Spleen (tissue), 11 donors: ENCODE results near the gene POLR1B. TPM values are rescaled to one million over a fixed set of nuclear protein-coding genes. Genes with fewer than 3 reads are reported as not detected.

Experiments
- DNase-seq: peaks from one replicate; pipeline ENCODE4 v3.0.0-alpha.2; 2020
- H3K27ac ChIP-seq, 8 donors: fragments of 200-600 bp; sonication (generic) in 7 of 8; 1 replicate in 4 of 8; 2 replicates in 4 of 8; pipeline versions ENCODE4 v1.5.0 to v1.8.0; 2016 to 2021; ENCODE audit warnings: inconsistent platforms in 4 of 8, mild to moderate bottlenecking in 4 of 8, moderate library complexity in 1 of 8
- H3K27me3 ChIP-seq, 7 donors: fragments of 200-600 bp; sonication (generic) in 6 of 7; replicated peaks in 1 of 7; 1 replicate in 4 of 7; 2 replicates in 3 of 7; pipeline versions ENCODE4 v1.5.0 to v1.8.0; 2016 to 2021; ENCODE audit warnings: inconsistent platforms in 3 of 7, mild to moderate bottlenecking in 1 of 7
- H3K36me3 ChIP-seq, 6 donors: fragments of 200-600 bp; sonication (generic) in 5 of 6; 1 replicate in 4 of 6; 2 replicates in 2 of 6; pipeline versions ENCODE4 v1.5.0 to v1.8.0; 2016 to 2021; ENCODE audit warnings: inconsistent platforms in 2 of 6
- H3K4me1 ChIP-seq, 6 donors: fragments of 200-600 bp; sonication (generic) in 5 of 6; 1 replicate in 3 of 6; 2 replicates in 3 of 6; pipeline versions ENCODE4 v1.5.0 to v1.8.0; 2016 to 2021; ENCODE audit warnings: inconsistent platforms in 3 of 6
- H3K4me3 ChIP-seq, 8 donors: fragments of 200-600 bp; sonication (generic) in 7 of 8; 1 replicate in 4 of 8; 2 replicates in 4 of 8; pipeline versions ENCODE4 v1.5.0 to v1.8.0; 2016 to 2021; ENCODE audit warnings: inconsistent platforms in 4 of 8, mild to moderate bottlenecking in 4 of 8, moderate library complexity in 2 of 8
- H3K9me3 ChIP-seq, 8 donors: fragments of 200-600 bp; sonication (generic) in 7 of 8; 1 replicate in 4 of 8; 2 replicates in 4 of 8; pipeline versions ENCODE4 v1.5.0 to v1.8.0; 2016 to 2021; ENCODE audit warnings: inconsistent platforms in 4 of 8
- CTCF ChIP-seq, 11 experiments: fragments of 200-600 bp in 7 of 11; fragments of 450-650 bp in 4 of 11; sonication (generic) in 4 of 11; IDR thresholded peaks in 8 of 11; conservative IDR thresholded peaks in 3 of 11; 1 replicate in 7 of 11; 2 replicates in 4 of 11; pipeline versions ENCODE4 v1.4.0 to v1.8.0; 2016 to 2021; ENCODE audit warnings: antibody characterized with exemption in 11 of 11, inconsistent platforms in 4 of 11, mild to moderate bottlenecking in 1 of 11
- POLR2A ChIP-seq, 3 donors: fragments of 450-650 bp; IDR thresholded peaks; one replicate each; pipeline ENCODE4 v1.5.1; 2017; ENCODE audit warnings: antibody characterized with exemption in 3 of 3, mild to moderate bottlenecking in 1 of 3
- POLR2AphosphoS5 ChIP-seq, 3 donors: sonication (generic); formaldehyde crosslinking; IDR thresholded peaks; one replicate each; pipeline ENCODE4 v1.5.1; 2017; ENCODE audit warnings: antibody characterized with exemption in 3 of 3
- WGBS, 5 donors: extraction: QIAGEN DNeasy Blood & Tissue Kit in 3 of 5; methylation state at CpG; one replicate each; pipeline versions ENCODE4 v1.1.5 to v1.1.7; 2013 to 2018; 5-methylcytosine and 5-hydroxymethylcytosine counted together
- intact Hi-C: fragments of 100-400 bp; cut with DNase I; formaldehyde crosslinking; loops from one replicate; pipeline ENCODE4 v1.15.0; 2023; ENCODE audit warnings: low total_unique reads
- polyA plus RNA-seq, 3 donors: library from polyadenylated mRNA; stranded (reverse); fragments of 200-250 nt; gene quantifications; one replicate each; pipeline ENCODE4 v1.2.1, GENCODE V29; 2013
- total RNA-seq, 7 donors: library from RNA; depleted of rRNA in 3 of 7; stranded (reverse); fragments of >200 nt in 3 of 7; fragmentation: NEBNext Ultra II Directional in 4 of 7; extraction: Animal tissue kit (Norgen Biotek cat#: 25700) in 4 of 7; gene quantifications; one replicate each; pipeline versions ENCODE4 v1.1.0 to v1.2.1, GENCODE V29; 2016 to 2021
- donor health status: healthy with polysubstance abuse.
- donor health status: DM: no; HTN: no; CAD: no; lungs with moderate emphysema.
- donor health status: DM: no; HTN: no; CAD: no.
- donor health status: Bipolar disorder and iron deficiency.
- donor health status: healthy.
- donor health status: DM: no; HTN: no; CAD: no.
- donor health status: DM: yes; HTN: yes; CAD: no.

The POLR1B gene
- total and polyA plus RNA-seq, 10 donors = 4.9 to 31.8 (median 18.5) TPM

- DNase-seq = no peak
- Histone ChIP-seq H3K36me3 (no peaks in the 10 kb centered on the region), H3K27ac (no peak overlapping the region), H3K4me1 (peaks cover 6 to 12% (median 8%) of the 10 kb centered on the region in 6 donors), H3K9me3 (no peaks in the 10 kb centered on the region), H3K4me3 (no peak overlapping the region), H3K27me3 (no peaks in the 10 kb centered on the region)
- TF ChIP-seq POLR2A (IDR thresholded peaks at IDR 0.05) = no peak
- intact Hi-C loops = loop anchor here (5.0 kb wide), 1 partner anchor 124 kb away; no protein-coding TSS in a partner anchor
- WGBS, 5 donors = 84 to 97% (median 95%) methylated on average over 3 of the region's 3 CpGs
These were observed 60.7 kb downstream of the POLR1B start for GRCh38 chr2:112602917-112603316.

GRCh38 chr2:112603731-112604130 lies 61.5 kb downstream of the POLR1B start:
- TF ChIP-seq POLR2A (IDR thresholded peaks at IDR 0.05) (no peak), CTCF (IDR thresholded peaks at IDR 0.05 in 8 of 11, conservative IDR thresholded peaks at IDR 0.05 in 3 of 11) (no peak), POLR2AphosphoS5 (IDR thresholded peaks at IDR 0.05) (no peak)
- whole genome bisulfite sequencing, 5 donors = 85 to 94% (median 88%) methylated on average over 2 of the region's 2 CpGs
- Histone ChIP-seq H3K4me3 (no peak overlapping the region), H3K27ac (no peak overlapping the region), H3K36me3 (no peaks in the 10 kb centered on the region), H3K27me3 (no peaks in the 10 kb centered on the region), H3K9me3 (no peaks in the 10 kb centered on the region), H3K4me1 (peaks cover 6 to 12% (median 8%) of the 10 kb centered on the region in 6 donors)
- no peak for DNase-seq
- intact Hi-C loops = loop anchor here (5.0 kb wide), 1 partner anchor 124 kb away; no protein-coding TSS in a partner anchor

GRCh38 chr2:112604952-112605351 lies 62.7 kb downstream of the POLR1B start:
- WGBS, 5 donors = 71 to 92% (median 88%) methylated on average over 4 of the region's 4 CpGs
- intact Hi-C loops = loop anchor here (5.0 kb wide), 1 partner anchor 122 kb away; no protein-coding TSS in a partner anchor
- DNase-seq = no peak

GRCh38 chr2:112605926-112606325 lies 63.7 kb downstream of the POLR1B start:
- H3K36me3 ChIP-seq = no peaks in the 10 kb centered on the region
- peaks cover 0 to 11% (median 0%) of the 10 kb centered on the region in 8 donors for H3K9me3 ChIP-seq
- 87 to 95% (median 91%) methylated on average over 5 of the region's 5 CpGs for WGBS, 5 donors
- no peak for TF ChIP-seq POLR2AphosphoS5 (IDR thresholded peaks at IDR 0.05)
- TF ChIP-seq CTCF (IDR thresholded peaks at IDR 0.05 in 8 of 11, conservative IDR thresholded peaks at IDR 0.05 in 3 of 11) = no peak
- no peak for TF ChIP-seq POLR2A (IDR thresholded peaks at IDR 0.05)
- DNase-seq = peak; percentile 46
- no peak overlapping the region for H3K27ac ChIP-seq
- no peaks in the 10 kb centered on the region for H3K4me1 ChIP-seq
- intact Hi-C loops = no loop called here
- no peak overlapping the region for H3K4me3 ChIP-seq
- H3K27me3 ChIP-seq = no peaks in the 10 kb centered on the region

More at GRCh38 chr2:112604952-112605351, 62.7 kb downstream of the POLR1B start:
- no peak overlapping the region for H3K4me3 ChIP-seq
- no peak overlapping the region for H3K27ac ChIP-seq
- H3K4me1 ChIP-seq = peaks cover 3 to 7% (median 4%) of the 10 kb centered on the region in 6 donors
- H3K9me3 ChIP-seq = peaks cover 0 to 10% (median 0%) of the 10 kb centered on the region in 8 donors
- no peaks in the 10 kb centered on the region for H3K36me3 ChIP-seq
- no peaks in the 10 kb centered on the region for H3K27me3 ChIP-seq
- no peak for TF ChIP-seq POLR2AphosphoS5 (IDR thresholded peaks at IDR 0.05)
- no peak for TF ChIP-seq CTCF (IDR thresholded peaks at IDR 0.05 in 8 of 11, conservative IDR thresholded peaks at IDR 0.05 in 3 of 11)
- TF ChIP-seq POLR2A (IDR thresholded peaks at IDR 0.05) = no peak
